Erythroblast (primary cell): ENCODE data around the gene ASZ1.

ENCODE experiments used
- GATA1 ChIP-seq: IDR thresholded peaks from 2 replicates; pipeline ENCODE4 v1.6.1; 2011; ENCODE audit warnings: low read depth, mild to moderate bottlenecking, control low read depth, low read length, moderate library complexity
- POLR2A ChIP-seq: IDR thresholded peaks from 2 replicates; pipeline ENCODE4 v1.6.1; 2011; ENCODE audit warnings: mild to moderate bottlenecking, low read length

GRCh38 chr7:117445206-117445605 lies 17.9 kb upstream of the ASZ1 start:
- TF ChIP-seq POLR2A (no peak), GATA1 (no peak)
